ENCODE measurements around the gene SKOR1. TPM values are rescaled to one million over a fixed set of nuclear protein-coding genes. Genes with fewer than 3 reads are reported as not detected.

SKOR1 gene
- total RNA-seq, 1 experiment from 2014 or later, result 0.81 TPM

- no peak for TF ChIP-seq ATF3 (IDR thresholded peaks at IDR 0.05)
- TF ChIP-seq EZH2phosphoT487 (IDR thresholded peaks at IDR 0.05; ENCODE audit: borderline replicate concordance), result no peak
- TF ChIP-seq SP1 (IDR thresholded peaks at IDR 0.05; ENCODE audit: low read depth), result no peak
- no peak for TF ChIP-seq ELF1 (IDR thresholded peaks at IDR 0.05; ENCODE audit: borderline replicate concordance, low read depth)
- no peak for TF ChIP-seq CEBPB (IDR thresholded peaks at IDR 0.05; ENCODE audit: low read depth)
Measured at GRCh38 chr15:67832897-67833709, 7.8 kb downstream of the SKOR1 start (continued).

GRCh38 chr15:67833710-67834511 is 8.6 kb downstream of the SKOR1 start:
- no peak overlapping the region for H3K4me3 ChIP-seq (replicated peaks in 1 of 2; ENCODE audit: low read depth in 1 of 2, low read length in 2 of 2)
- TF ChIP-seq SP1 (IDR thresholded peaks at IDR 0.05; ENCODE audit: low read depth), result no peak
- TF ChIP-seq RAD21 (IDR thresholded peaks at IDR 0.05; ENCODE audit: low read depth), result peak; percentile 39; the same call in 1 of the 2 replicates
- peak; percentile 16 to 30 (median 27); a peak in 4 of 6 replicates for TF ChIP-seq CTCF (IDR thresholded peaks at IDR 0.05 in 2 of 3, conservative IDR thresholded peaks at IDR 0.05 in 1 of 3; ENCODE audit: borderline replicate concordance in 1 of 3, insufficient read depth in 1 of 3, low read depth in 2 of 3, low read length in 2 of 3)
- ChIA-PET RAD21 (ENCODE audit: low non-redundant PET in 1 of 2, low total read pairs in 2 of 2, uncharacterized antibody in 2 of 2, unreplicated experiment in 2 of 2) (no interaction called here), POLR2A (no interaction called here), CTCF (no interaction called here)
- no peak for DNase-seq (ENCODE audit: low read depth, low spot score)
- intact Hi-C loops (cut with micrococcal nuclease), result loop anchor here (2.0 to 10.0 kb wide), 4 partner anchors 309 to 887 kb away; partner anchors contain the start of gene C15orf61
- BruUV-seq (replicated peaks), result no TSS peak
- no peaks in the 10 kb centered on the region for H3K9me3 ChIP-seq (ENCODE audit: control insufficient read depth in 1 of 2, insufficient read depth in 1 of 2, low read depth in 1 of 2, low read length in 2 of 2)
- peak overlapping the region; percentile 36; the same call in 1 of the 2 replicates for H3K4me2 ChIP-seq (ENCODE audit: low read length)
- H3K36me3 ChIP-seq (ENCODE audit: control insufficient read depth in 1 of 2, insufficient read depth in 2 of 2, low read length in 2 of 2), result no peaks in the 10 kb centered on the region
- no peaks in the 10 kb centered on the region for H3K27me3 ChIP-seq (ENCODE audit: insufficient read depth, low read length)
- no peak overlapping the region for H3K27ac ChIP-seq (ENCODE audit: low read depth, low read length)
- H3K9me2 ChIP-seq (ENCODE audit: insufficient read depth), result no peaks in the 10 kb centered on the region
- H2AFZ ChIP-seq (ENCODE audit: low read depth, low read length, poor library complexity, severe bottlenecking), result no peak overlapping the region
- ATAC-seq, result peak; percentile 59
- no peaks in the 10 kb centered on the region for H3K79me2 ChIP-seq (ENCODE audit: insufficient read depth, low read length)
- H3K9ac ChIP-seq (ENCODE audit: low read length), result no peak overlapping the region
- H3K4me1 ChIP-seq (ENCODE audit: control insufficient read depth in 1 of 2, insufficient read depth in 2 of 2, low read length in 2 of 2), result peaks cover 0 to under 1% of the 10 kb centered on the region in 2 experiments; a peak in 2 of 4 replicates
- H4K20me1 ChIP-seq (ENCODE audit: insufficient read depth), result no peaks in the 10 kb centered on the region

Measured in HCT116 (cell line).